ENCODE results near the gene DDX3X. TPM values are rescaled to one million over a fixed set of nuclear protein-coding genes. Genes with fewer than 3 reads are reported as not detected.
A peak's percentile ranks its signal among the peaks of the same experiment; 100 is the strongest.

The DDX3X gene
- total RNA-seq, 1 experiment from 2014 or later, result 338 TPM

- H2BK5ac ChIP-seq (ENCODE audit: insufficient read length, low read length), result peak overlapping the region; percentile 84
- WGBS (ENCODE audit: extremely low coverage, insufficient read length, low lambda C conversion rate), result no CpG with 5 or more reads among the region's 77 CpGs
- no peaks in the 10 kb centered on the region for H4K20me1 ChIP-seq (ENCODE audit: control insufficient read depth, insufficient read depth, insufficient read length)
- H3K23me2 ChIP-seq (ENCODE audit: insufficient read length, low read depth, low read length, poor library complexity, severe bottlenecking), result peaks cover 10% of the 10 kb centered on the region
- no peak overlapping the region for H3K23ac ChIP-seq (ENCODE audit: insufficient read length, low read depth, low read length)
- H3K56ac ChIP-seq (ENCODE audit: insufficient read length, low read depth, low read length), result peak overlapping the region; percentile 95
- H3K14ac ChIP-seq (ENCODE audit: insufficient read depth, low read length), result peak overlapping the region; percentile 89
- H3K4ac ChIP-seq (ENCODE audit: low read depth, low read length), result peak overlapping the region; percentile 81
- peak; percentile 62 for DNase-seq
- H3K9me3 Mint-ChIP-seq, result peaks cover 49 to 68% of the 10 kb centered on the region in 2 experiments
- peak overlapping the region; percentile 62 for H3T11ph ChIP-seq (ENCODE audit: low read length)
- no peaks in the 10 kb centered on the region for H3K79me1 ChIP-seq (ENCODE audit: insufficient read depth, low read depth, low read length, poor library complexity, severe bottlenecking)
- H3K9ac ChIP-seq (ENCODE audit: extremely low read depth, insufficient read length, low read length), result peak overlapping the region; percentile 99
- H2BK20ac ChIP-seq (ENCODE audit: low read depth, low read length, poor library complexity, severe bottlenecking), result no peak overlapping the region
- peak overlapping the region; percentile 90 for H4K91ac ChIP-seq (ENCODE audit: insufficient read length, low read depth, low read length)
- H2BK120ac ChIP-seq (ENCODE audit: low read depth, low read length, poor library complexity, severe bottlenecking), result peak overlapping the region; percentile 94
- H3K36me3 Mint-ChIP-seq (ENCODE audit: insufficient read depth in 1 of 3, low read depth in 3 of 3), result peaks cover 37 to 54% (median 52%) of the 10 kb centered on the region in 3 experiments
- no peaks in the 10 kb centered on the region; the same call in 1 of the 2 replicates for H3K27me3 Mint-ChIP-seq (ENCODE audit: low read depth)
- peaks cover 51% of the 10 kb centered on the region for H3K79me2 ChIP-seq (ENCODE audit: insufficient read depth, low read length)
- H3K4me2 ChIP-seq (ENCODE audit: insufficient read depth, insufficient read length, low read length), result peak overlapping the region; percentile 78
- H3K4me1 ChIP-seq (ENCODE audit: insufficient read depth, low read length), result peaks cover 7% of the 10 kb centered on the region; the same call in 1 of the 2 replicates
- TF ChIP-seq, protein P1, sequence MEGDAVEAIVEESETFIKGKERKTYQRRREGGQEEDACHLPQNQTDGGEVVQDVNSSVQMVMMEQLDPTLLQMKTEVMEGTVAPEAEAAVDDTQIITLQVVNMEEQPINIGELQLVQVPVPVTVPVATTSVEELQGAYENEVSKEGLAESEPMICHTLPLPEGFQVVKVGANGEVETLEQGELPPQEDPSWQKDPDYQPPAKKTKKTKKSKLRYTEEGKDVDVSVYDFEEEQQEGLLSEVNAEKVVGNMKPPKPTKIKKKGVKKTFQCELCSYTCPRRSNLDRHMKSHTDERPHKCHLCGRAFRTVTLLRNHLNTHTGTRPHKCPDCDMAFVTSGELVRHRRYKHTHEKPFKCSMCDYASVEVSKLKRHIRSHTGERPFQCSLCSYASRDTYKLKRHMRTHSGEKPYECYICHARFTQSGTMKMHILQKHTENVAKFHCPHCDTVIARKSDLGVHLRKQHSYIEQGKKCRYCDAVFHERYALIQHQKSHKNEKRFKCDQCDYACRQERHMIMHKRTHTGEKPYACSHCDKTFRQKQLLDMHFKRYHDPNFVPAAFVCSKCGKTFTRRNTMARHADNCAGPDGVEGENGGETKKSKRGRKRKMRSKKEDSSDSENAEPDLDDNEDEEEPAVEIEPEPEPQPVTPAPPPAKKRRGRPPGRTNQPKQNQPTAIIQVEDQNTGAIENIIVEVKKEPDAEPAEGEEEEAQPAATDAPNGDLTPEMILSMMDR (conservative IDR thresholded peaks at IDR 0.05), result no peak
- H3K4me3 Mint-ChIP-seq, result peak overlapping the region; percentile 92 to 93
- peak overlapping the region; percentile 96 for H4K5ac ChIP-seq (ENCODE audit: insufficient read length, low read depth, low read length)
- peak overlapping the region; percentile 99 for H3K18ac ChIP-seq (ENCODE audit: insufficient read length, low read depth, low read length)
- no peak overlapping the region for H2AK5ac ChIP-seq (ENCODE audit: insufficient read length, low read length)
- H2AFZ ChIP-seq (ENCODE audit: low read length), result no peak overlapping the region
- H3K9me3 ChIP-seq (ENCODE audit: control insufficient read depth, low read depth, low read length), result no peaks in the 10 kb centered on the region
- peak overlapping the region; percentile 99 for H3K27ac ChIP-seq (ENCODE audit: insufficient read length, low read depth, low read length)
- no peaks in the 10 kb centered on the region for H3K27me3 ChIP-seq (ENCODE audit: insufficient read depth, low read length)
- H3K27ac Mint-ChIP-seq, result peak overlapping the region; percentile 100
- peak overlapping the region; percentile 65 for H2BK12ac ChIP-seq (ENCODE audit: insufficient read length, low read depth, low read length)
- peak overlapping the region; percentile 46; the same call in 1 of the 2 replicates for H2BK15ac ChIP-seq (ENCODE audit: low read depth, low read length)
- H4K8ac ChIP-seq (replicated peaks; ENCODE audit: insufficient read length, low read depth, low read length), result peak overlapping the region; percentile 97
- H3K4me1 Mint-ChIP-seq, result peaks cover 22 to 49% of the 10 kb centered on the region in 2 experiments
Observed at GRCh38 chrX:41334363-41335197, 618 bp downstream of the DDX3X start.
